Esophagus muscularis mucosa (tissue), 4 donors: ENCODE measurements around the gene RAB11FIP4. TPM values are rescaled to one million over a fixed set of nuclear protein-coding genes. Genes with fewer than 3 reads are reported as not detected.

Experiments
- DNase-seq: peaks from one replicate; pipeline ENCODE4 v3.0.0-alpha.2; 2017; ENCODE audit errors: extremely low spot score
- H3K27ac ChIP-seq, 4 donors: fragments of 200-600 bp; sonication (generic); replicated peaks in 1 of 4; 1 replicate in 3 of 4; 2 replicates in 1 of 4; pipeline ENCODE4 v1.5.1; 2016 to 2019; ENCODE audit warnings: mild to moderate bottlenecking in 1 of 4
- H3K27me3 ChIP-seq, 4 donors: fragments of 200-600 bp; sonication (generic); one replicate each; pipeline versions ENCODE4 v1.5.1 to v1.6.0; 2016 to 2019
- H3K36me3 ChIP-seq, 4 donors: fragments of 200-600 bp; sonication (generic); one replicate each; pipeline ENCODE4 v1.5.1; 2016 to 2019
- H3K4me1 ChIP-seq, 4 donors: fragments of 200-600 bp; sonication (generic); one replicate each; pipeline ENCODE4 v1.5.1; 2016 to 2019
- H3K4me3 ChIP-seq, 4 donors: fragments of 200-600 bp; sonication (generic); 1 replicate in 2 of 4; 2 replicates in 2 of 4; pipeline ENCODE4 v1.5.1; 2016 to 2019; ENCODE audit warnings: mild to moderate bottlenecking in 4 of 4, moderate library complexity in 1 of 4
- H3K9me3 ChIP-seq, 4 donors: fragments of 200-600 bp; sonication (generic); 1 replicate in 3 of 4; 2 replicates in 1 of 4; pipeline ENCODE4 v1.5.1; 2016 to 2019
- EP300 ChIP-seq: sonication (generic); formaldehyde crosslinking; IDR thresholded peaks from one replicate; pipeline ENCODE4 v1.6.1; 2017; ENCODE audit warnings: antibody characterized with exemption
- POLR2A ChIP-seq: fragments of 450-650 bp; IDR thresholded peaks from one replicate; pipeline ENCODE4 v1.6.1; 2017; ENCODE audit warnings: antibody characterized with exemption, moderate library complexity, mild to moderate bottlenecking, low read depth
- POLR2AphosphoS5 ChIP-seq, 2 donors: sonication (generic); formaldehyde crosslinking; IDR thresholded peaks; one replicate each; pipeline ENCODE4 v1.6.1; 2017; ENCODE audit warnings: antibody characterized with exemption in 2 of 2
- WGBS: methylation state at CpG from one replicate; pipeline ENCODE4 v1.1.5; 2018; 5-methylcytosine and 5-hydroxymethylcytosine counted together
- intact Hi-C: fragments of 100-400 bp; cut with DNase I; formaldehyde crosslinking; loops from one replicate; pipeline ENCODE4 v1.15.1; 2023
- total RNA-seq, 4 donors: library from RNA; depleted of rRNA; stranded (reverse); fragments of >200 nt; gene quantifications; one replicate each; pipeline versions ENCODE4 v1.1.0 to v1.2.1, GENCODE V29; 2016
- TF ChIP-seq, protein P1 (sequence below), 3 experiments: fragments of 200-600 bp in 2 of 3; fragments of 450-650 bp in 1 of 3; sonication (generic) in 2 of 3; IDR thresholded peaks; one replicate each; pipeline ENCODE4 v1.5.1; 2017 to 2019; ENCODE audit warnings: antibody characterized with exemption in 3 of 3, mild to moderate bottlenecking in 2 of 3, moderate library complexity in 1 of 3

RAB11FIP4 gene
- total RNA-seq, 4 donors from 2014 or later = 0.75 to 2.3 (median 1.7) TPM

DNA sequence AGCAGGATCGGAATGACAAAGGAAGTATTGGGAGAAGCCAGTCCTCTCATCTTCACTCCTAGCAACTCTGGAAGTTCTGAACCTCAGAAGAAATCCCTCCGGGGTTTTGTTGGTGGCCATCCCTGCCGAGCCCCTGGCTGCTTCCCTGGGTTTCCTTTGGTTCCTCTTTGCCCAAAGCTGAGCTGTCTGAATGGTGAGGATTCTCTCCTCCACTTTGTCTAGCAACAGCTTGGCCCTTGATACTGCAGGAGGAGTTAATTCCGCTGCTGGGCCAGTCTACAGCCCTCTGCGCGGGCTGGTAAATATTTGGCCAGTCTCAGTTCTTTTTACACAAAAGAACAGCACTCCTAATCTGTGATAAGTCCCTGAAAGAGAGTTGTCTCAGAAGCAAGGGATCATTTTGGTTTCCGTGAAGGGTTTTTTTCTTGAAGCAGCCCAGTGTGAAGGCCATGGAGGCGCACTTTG, 170.9 kb downstream of the RAB11FIP4 start:
- Histone ChIP-seq H3K36me3 (peaks cover 0 to 5% (median 0%) of the 10 kb centered on the region in 4 donors), H3K4me3 (peak overlapping the region in 1 of 4 donors; percentile 69), H3K4me1 (peaks cover 62 to 88% (median 87%) of the 10 kb centered on the region in 4 donors), H3K27ac (peak overlapping the region in 3 of 4 donors; percentile 90 to 93 (median 92)), H3K9me3 (no peaks in the 10 kb centered on the region), H3K27me3 (no peaks in the 10 kb centered on the region)
- WGBS = 85% methylated on average over 8 of the region's 8 CpGs
- DNase-seq = no peak
- intact Hi-C loops = loop anchor here (5.0 kb wide), 1 partner anchor 180 kb away; no protein-coding TSS in a partner anchor
- TF ChIP-seq POLR2A (no peak), POLR2AphosphoS5 (IDR thresholded peaks at IDR 0.05) (no peak), EP300 (no peak)
- TF ChIP-seq, protein P1, sequence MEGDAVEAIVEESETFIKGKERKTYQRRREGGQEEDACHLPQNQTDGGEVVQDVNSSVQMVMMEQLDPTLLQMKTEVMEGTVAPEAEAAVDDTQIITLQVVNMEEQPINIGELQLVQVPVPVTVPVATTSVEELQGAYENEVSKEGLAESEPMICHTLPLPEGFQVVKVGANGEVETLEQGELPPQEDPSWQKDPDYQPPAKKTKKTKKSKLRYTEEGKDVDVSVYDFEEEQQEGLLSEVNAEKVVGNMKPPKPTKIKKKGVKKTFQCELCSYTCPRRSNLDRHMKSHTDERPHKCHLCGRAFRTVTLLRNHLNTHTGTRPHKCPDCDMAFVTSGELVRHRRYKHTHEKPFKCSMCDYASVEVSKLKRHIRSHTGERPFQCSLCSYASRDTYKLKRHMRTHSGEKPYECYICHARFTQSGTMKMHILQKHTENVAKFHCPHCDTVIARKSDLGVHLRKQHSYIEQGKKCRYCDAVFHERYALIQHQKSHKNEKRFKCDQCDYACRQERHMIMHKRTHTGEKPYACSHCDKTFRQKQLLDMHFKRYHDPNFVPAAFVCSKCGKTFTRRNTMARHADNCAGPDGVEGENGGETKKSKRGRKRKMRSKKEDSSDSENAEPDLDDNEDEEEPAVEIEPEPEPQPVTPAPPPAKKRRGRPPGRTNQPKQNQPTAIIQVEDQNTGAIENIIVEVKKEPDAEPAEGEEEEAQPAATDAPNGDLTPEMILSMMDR (IDR thresholded peaks at IDR 0.05) = no peak

DNA sequence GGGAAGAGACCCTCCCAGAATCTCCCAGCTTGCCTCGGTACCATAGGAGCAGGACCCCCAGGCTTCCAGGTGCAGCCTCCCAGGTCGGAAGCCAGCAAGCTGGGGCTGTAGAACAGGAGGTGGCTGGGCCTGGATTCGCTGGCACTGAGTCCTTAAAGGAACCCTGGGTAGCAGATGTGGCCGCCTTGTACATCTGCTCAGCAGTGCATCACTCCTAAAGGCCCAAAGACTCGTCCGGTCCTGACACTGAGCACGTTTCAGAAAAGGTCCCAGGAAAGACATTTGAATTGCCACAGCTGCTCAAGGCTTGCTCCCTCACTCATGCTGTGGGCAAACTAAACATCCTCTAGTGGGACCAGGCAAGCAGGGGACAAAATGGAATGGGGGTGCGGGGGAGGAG, 172.8 kb downstream of the RAB11FIP4 start:
- H3K27ac ChIP-seq = peak overlapping the region in 3 of 4 donors; percentile 79 to 87 (median 84)
- peaks cover 0 to 5% (median 0%) of the 10 kb centered on the region in 4 donors for H3K36me3 ChIP-seq
- H3K4me1 ChIP-seq = peaks cover 68 to 97% (median 96%) of the 10 kb centered on the region in 4 donors
- H3K4me3 ChIP-seq = no peak overlapping the region
- H3K9me3 ChIP-seq = no peaks in the 10 kb centered on the region
- intact Hi-C loops = loop anchor here (2.0 to 5.0 kb wide), 2 partner anchors 33 to 178 kb away; no protein-coding TSS in a partner anchor
- TF ChIP-seq POLR2A (no peak), EP300 (no peak), POLR2AphosphoS5 (IDR thresholded peaks at IDR 0.05) (no peak)
- TF ChIP-seq, protein P1 (IDR thresholded peaks at IDR 0.05) = no peak
- no peaks in the 10 kb centered on the region for H3K27me3 ChIP-seq
- DNase-seq = no peak
- WGBS = 94% methylated on average over 7 of the region's 8 CpGs

DNA sequence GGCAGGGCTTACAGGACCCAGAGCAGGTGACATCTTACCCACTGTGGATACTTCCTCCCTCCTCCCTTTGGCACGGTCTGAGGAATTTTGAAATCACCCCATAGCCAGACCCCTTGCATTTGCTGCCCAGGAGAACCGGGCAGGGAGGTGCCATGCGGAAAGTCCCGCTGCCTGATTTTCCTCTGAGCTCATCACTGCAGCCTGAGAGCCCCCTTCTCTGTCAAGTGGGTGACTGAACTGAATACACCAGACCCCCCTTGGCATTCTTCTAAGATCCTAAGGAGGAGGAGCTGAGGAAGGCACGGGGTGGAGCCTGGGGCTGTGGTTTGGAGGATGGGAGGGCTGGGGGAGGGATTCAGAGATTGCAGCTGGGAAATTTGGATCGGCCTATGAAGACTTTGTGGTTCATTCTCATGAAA, 173.4 kb downstream of the RAB11FIP4 start:
- H3K27ac ChIP-seq = peak overlapping the region; percentile 79 to 87 (median 83)
- 57% methylated on average over 6 of the region's 6 CpGs for WGBS
- no peaks in the 10 kb centered on the region for H3K27me3 ChIP-seq
- intact Hi-C loops = loop anchor here (2.0 to 5.0 kb wide), 2 partner anchors 32 to 177 kb away; no protein-coding TSS in a partner anchor
- H3K4me1 ChIP-seq = peaks cover 73 to 100% (median 96%) of the 10 kb centered on the region in 4 donors
- no peaks in the 10 kb centered on the region for H3K9me3 ChIP-seq
- TF ChIP-seq POLR2A (no peak), POLR2AphosphoS5 (IDR thresholded peaks at IDR 0.05) (no peak), EP300 (no peak)
- TF ChIP-seq, protein P1 (IDR thresholded peaks at IDR 0.05) = no peak
- peak overlapping the region in 1 of 4 donors; percentile 20 for H3K4me3 ChIP-seq
- no peak for DNase-seq
- peaks cover 0 to 5% (median 0%) of the 10 kb centered on the region in 4 donors for H3K36me3 ChIP-seq

DNA sequence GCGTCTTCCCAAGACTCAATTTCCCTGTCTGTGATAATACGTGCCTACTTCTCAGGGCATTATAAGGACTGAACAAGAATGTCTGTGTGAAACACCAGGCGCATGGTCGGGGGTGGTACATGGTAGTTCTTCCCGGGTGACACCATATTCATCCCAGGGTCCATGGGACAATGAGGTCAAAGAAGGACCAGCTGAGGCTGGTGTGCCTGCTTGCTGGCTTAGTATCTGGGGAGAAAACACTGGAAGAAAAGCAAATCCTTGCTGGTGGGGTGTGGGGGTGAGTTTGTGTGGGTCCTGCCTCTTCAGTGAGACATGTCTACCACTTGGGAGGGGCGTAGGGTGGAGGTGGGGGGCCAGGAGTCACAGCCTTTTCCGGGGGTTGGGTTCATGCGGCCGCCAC, 174.2 kb downstream of the RAB11FIP4 start:
- TF ChIP-seq POLR2AphosphoS5 (IDR thresholded peaks at IDR 0.05) (no peak), EP300 (no peak), POLR2A (no peak)
- TF ChIP-seq, protein P1 (IDR thresholded peaks at IDR 0.05) = no peak
- no peaks in the 10 kb centered on the region for H3K9me3 ChIP-seq
- H3K27me3 ChIP-seq = no peaks in the 10 kb centered on the region
- DNase-seq = no peak
- peaks cover 77 to 100% (median 97%) of the 10 kb centered on the region in 4 donors for H3K4me1 ChIP-seq
- WGBS = 96% methylated on average over 9 of the region's 9 CpGs
- peak overlapping the region; percentile 79 to 87 (median 83) for H3K27ac ChIP-seq
- intact Hi-C loops = loop anchor here (2.0 kb wide), 1 partner anchor 31 kb away; no protein-coding TSS in a partner anchor
- no peak overlapping the region for H3K4me3 ChIP-seq
- peaks cover 0 to 5% (median 0%) of the 10 kb centered on the region in 4 donors for H3K36me3 ChIP-seq
